HepG2 (cell line): ENCODE results near the gene MTFP1.

Experiments
- CTCF ChIP-seq: sonication (generic); formaldehyde crosslinking; IDR thresholded peaks from 2 replicates; pipeline ENCODE4 v1.5.0; 2020; ENCODE audit warnings: mild to moderate bottlenecking, missing genetic modification reagents, moderate library complexity
- POLR2A ChIP-seq, 2 experiments: IDR thresholded peaks; 2 replicates each; pipeline ENCODE4 v1.6.1; 2011; ENCODE audit warnings: low read depth in 2 of 2, low read length in 2 of 2, mild to moderate bottlenecking in 1 of 2, moderate library complexity in 1 of 2; ENCODE audit not compliant: insufficient read depth in 1 of 2
- POLR2AphosphoS5 ChIP-seq: IDR thresholded peaks from 2 replicates; pipeline ENCODE4 v1.6.1; 2012; ENCODE audit warnings: low read depth, low read length
- TBP ChIP-seq: sonication (generic); formaldehyde crosslinking; IDR thresholded peaks from 2 replicates; pipeline ENCODE4 v1.5.0; 2020; ENCODE audit warnings: missing genetic modification reagents
- YY1 ChIP-seq: IDR thresholded peaks from 2 replicates; pipeline ENCODE4 v1.6.1; 2011; ENCODE audit warnings: low read length, low read depth, moderate library complexity, mild to moderate bottlenecking; ENCODE audit not compliant: insufficient read depth, insufficient replicate concordance
- ZBTB8A ChIP-seq: sonication (generic); formaldehyde crosslinking; IDR thresholded peaks from 2 replicates; pipeline ENCODE4 v1.4.0; 2020; ENCODE audit warnings: mild to moderate bottlenecking, low read depth, missing genetic modification reagents, borderline replicate concordance

- TF ChIP-seq YY1 (no peak), POLR2AphosphoS5 (no peak), CTCF (CRISPR knock-in tag) (no peak), POLR2A (IDR thresholded peaks at IDR 0.05; ENCODE audit: insufficient read depth in 1 of 2, low read depth in 2 of 2, low read length in 2 of 2) (no peak), ZBTB8A (CRISPR knock-in tag) (no peak), TBP (no peak)
These were observed 12.6 kb upstream of the MTFP1 start for GRCh38 chr22:30413001-30413400.
